Testis (tissue), 2 donors: ENCODE measurements around the gene PITX2.

Experiments used
- POLR2A ChIP-seq: fragments of 450-650 bp; IDR thresholded peaks from one replicate; pipeline ENCODE4 v1.6.1; 2017; ENCODE audit warnings: antibody characterized with exemption, mild to moderate bottlenecking, moderate library complexity
- TF ChIP-seq, protein P1 (sequence below), 3 experiments: fragments of 450-650 bp in 2 of 3; fragments of 200-600 bp in 1 of 3; sonication (generic) in 1 of 3; IDR thresholded peaks; one replicate each; pipeline ENCODE4 v1.5.1; 2016 to 2019; ENCODE audit warnings: antibody characterized with exemption in 3 of 3, mild to moderate bottlenecking in 2 of 3, moderate library complexity in 1 of 3

DNA sequence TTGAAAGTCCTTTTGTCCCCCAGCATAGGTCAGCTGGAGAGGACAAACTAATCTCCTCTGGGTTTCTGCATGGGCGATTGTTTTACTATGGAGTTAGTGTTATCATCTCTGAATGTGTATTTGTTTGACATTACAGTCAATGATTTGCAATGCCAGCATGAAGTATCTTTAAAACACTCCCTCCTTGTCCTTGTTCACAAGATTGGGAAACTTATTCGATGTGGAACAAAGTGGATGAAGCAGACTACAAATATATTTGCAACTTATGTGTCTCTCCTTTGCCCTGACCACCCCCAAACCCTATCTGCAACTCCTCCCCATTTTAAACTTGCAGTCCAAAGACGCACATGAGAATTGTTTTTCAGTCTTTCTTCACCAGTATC is 1.5 kb upstream of the PITX2 start:
- TF ChIP-seq, protein P1, sequence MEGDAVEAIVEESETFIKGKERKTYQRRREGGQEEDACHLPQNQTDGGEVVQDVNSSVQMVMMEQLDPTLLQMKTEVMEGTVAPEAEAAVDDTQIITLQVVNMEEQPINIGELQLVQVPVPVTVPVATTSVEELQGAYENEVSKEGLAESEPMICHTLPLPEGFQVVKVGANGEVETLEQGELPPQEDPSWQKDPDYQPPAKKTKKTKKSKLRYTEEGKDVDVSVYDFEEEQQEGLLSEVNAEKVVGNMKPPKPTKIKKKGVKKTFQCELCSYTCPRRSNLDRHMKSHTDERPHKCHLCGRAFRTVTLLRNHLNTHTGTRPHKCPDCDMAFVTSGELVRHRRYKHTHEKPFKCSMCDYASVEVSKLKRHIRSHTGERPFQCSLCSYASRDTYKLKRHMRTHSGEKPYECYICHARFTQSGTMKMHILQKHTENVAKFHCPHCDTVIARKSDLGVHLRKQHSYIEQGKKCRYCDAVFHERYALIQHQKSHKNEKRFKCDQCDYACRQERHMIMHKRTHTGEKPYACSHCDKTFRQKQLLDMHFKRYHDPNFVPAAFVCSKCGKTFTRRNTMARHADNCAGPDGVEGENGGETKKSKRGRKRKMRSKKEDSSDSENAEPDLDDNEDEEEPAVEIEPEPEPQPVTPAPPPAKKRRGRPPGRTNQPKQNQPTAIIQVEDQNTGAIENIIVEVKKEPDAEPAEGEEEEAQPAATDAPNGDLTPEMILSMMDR (IDR thresholded peaks at IDR 0.05), result no peak
- no peak for TF ChIP-seq POLR2A
